HEK293 (cell line): ENCODE data around the gene GNA12.

Experiments
- CTCF ChIA-PET: fragments of 350-600 bp; formaldehyde crosslinking; extraction: SDS; loops from one replicate; lab custom pipeline; 2021; ENCODE audit warnings: antibody characterized with exemption; lab: Yijun Ruan, JAX
- POLR2A ChIA-PET: fragments of 300-600 bp; formaldehyde crosslinking; extraction: SDS; loops from one replicate; lab custom pipeline; 2020; ENCODE audit warnings: antibody characterized with exemption, inconsistent platforms; lab: Yijun Ruan, JAX
- H3K27ac ChIP-seq: fragments of 200-500 bp; sonication (Bioruptor generic); 2 replicates; pipeline ENCODE4 v1.5.1; 2014; ENCODE audit warnings: low read depth, low read length, control low read depth, inconsistent platforms; ENCODE audit errors: extremely low read depth
- H3K36me3 ChIP-seq, 2 experiments: fragments of 200-500 bp in 1 of 2; sonication (Bioruptor generic) in 1 of 2; 1 replicate in 1 of 2; 2 replicates in 1 of 2; pipeline ENCODE4 v1.5.1; 2014 to 2017; ENCODE audit warnings: inconsistent platforms in 2 of 2, low read length in 2 of 2; ENCODE audit not compliant: control insufficient read depth in 2 of 2, insufficient read depth in 1 of 2
- H3K4me1 ChIP-seq: fragments of 200-500 bp; sonication (Bioruptor generic); 2 replicates; pipeline ENCODE4 v1.5.1; 2014; ENCODE audit warnings: mild to moderate bottlenecking, low read length, inconsistent platforms; ENCODE audit not compliant: control insufficient read depth, insufficient read depth
- H3K4me3 ChIP-seq: 2 replicates; pipeline ENCODE4 v1.5.1; 2011; ENCODE audit warnings: low read depth, mild to moderate bottlenecking, control low read depth, low read length, moderate library complexity
- H3K9me3 ChIP-seq: fragments of 200-500 bp; sonication (Bioruptor generic); 2 replicates; pipeline ENCODE4 v1.5.1; 2014; ENCODE audit warnings: low read depth, low read length, inconsistent platforms; ENCODE audit not compliant: control insufficient read depth, insufficient read depth
- GFI1B ChIP-seq: fragments of 450-650 bp; formaldehyde crosslinking; IDR thresholded peaks from 2 replicates; pipeline ENCODE4 v1.5.1; 2016; ENCODE audit warnings: missing biosample characterization, missing genetic modification characterization
- GLIS1 ChIP-seq: fragments of 450-650 bp; formaldehyde crosslinking; IDR thresholded peaks from 2 replicates; pipeline ENCODE4 v1.5.1; 2016; ENCODE audit warnings: missing biosample characterization, missing genetic modification characterization
- OVOL3 ChIP-seq: fragments of 450-650 bp; formaldehyde crosslinking; IDR thresholded peaks from 2 replicates; pipeline ENCODE4 v1.5.1; 2016; ENCODE audit warnings: missing biosample characterization, missing genetic modification characterization
- SP2 ChIP-seq: fragments of 450-650 bp; formaldehyde crosslinking; IDR thresholded peaks from 2 replicates; pipeline ENCODE4 v1.5.1; 2016; ENCODE audit warnings: missing biosample characterization, missing genetic modification characterization
- ZFHX2 ChIP-seq: fragments of 450-650 bp; formaldehyde crosslinking; conservative IDR thresholded peaks from 2 replicates; pipeline ENCODE4 v1.5.1; 2016; ENCODE audit warnings: missing biosample characterization, missing genetic modification characterization
- ZNF10 ChIP-seq: fragments of 450-650 bp; formaldehyde crosslinking; IDR thresholded peaks from 2 replicates; pipeline ENCODE4 v1.5.1; 2017; ENCODE audit warnings: missing biosample characterization, missing genetic modification characterization
- ZNF112 ChIP-seq: fragments of 450-650 bp; formaldehyde crosslinking; IDR thresholded peaks from 2 replicates; pipeline ENCODE4 v1.5.0; 2017; ENCODE audit warnings: missing biosample characterization, missing genetic modification characterization
- ZNF114 ChIP-seq: fragments of 450-650 bp; formaldehyde crosslinking; IDR thresholded peaks from 2 replicates; pipeline ENCODE4 v1.5.0; 2017; ENCODE audit warnings: missing biosample characterization, missing genetic modification characterization
- ZNF221 ChIP-seq: fragments of 450-650 bp; formaldehyde crosslinking; IDR thresholded peaks from 2 replicates; pipeline ENCODE4 v1.5.1; 2017; ENCODE audit warnings: missing biosample characterization, missing genetic modification characterization, borderline replicate concordance
- ZNF239 ChIP-seq: fragments of 450-650 bp; formaldehyde crosslinking; IDR thresholded peaks from 2 replicates; pipeline ENCODE4 v1.5.1; 2016; ENCODE audit warnings: missing biosample characterization, missing genetic modification characterization
- ZNF274 ChIP-seq, 2 experiments: fragments of 200-500 bp in 1 of 2; fragments of 450-650 bp in 1 of 2; sonication (Bioruptor generic) in 1 of 2; formaldehyde crosslinking in 1 of 2; IDR thresholded peaks; 2 replicates each; pipeline versions ENCODE4 v1.5.1 to v1.6.1; 2014 to 2016; ENCODE audit warnings: borderline replicate concordance in 1 of 2, inconsistent platforms in 1 of 2, low read length in 1 of 2, missing biosample characterization in 1 of 2, missing genetic modification characterization in 1 of 2
- ZNF302 ChIP-seq: fragments of 450-650 bp; formaldehyde crosslinking; IDR thresholded peaks from 2 replicates; pipeline ENCODE4 v1.5.1; 2016; ENCODE audit warnings: missing biosample characterization, missing genetic modification characterization, low read depth
- ZNF354C ChIP-seq: fragments of 450-650 bp; formaldehyde crosslinking; IDR thresholded peaks from 2 replicates; pipeline ENCODE4 v1.5.1; 2016; ENCODE audit warnings: missing biosample characterization, missing genetic modification characterization, low read depth, borderline replicate concordance
- ZNF521 ChIP-seq: fragments of 450-650 bp; formaldehyde crosslinking; IDR thresholded peaks from 2 replicates; pipeline ENCODE4 v1.5.1; 2017; ENCODE audit warnings: missing biosample characterization, mild to moderate bottlenecking, missing genetic modification characterization
- ZSCAN16 ChIP-seq: fragments of 450-650 bp; formaldehyde crosslinking; IDR thresholded peaks from 2 replicates; pipeline ENCODE4 v1.5.1; 2016; ENCODE audit warnings: missing biosample characterization, missing genetic modification characterization
- TF ChIP-seq, protein P1 (sequence below): fragments of 450-650 bp; formaldehyde crosslinking; IDR thresholded peaks from 2 replicates; pipeline ENCODE4 v1.5.1; 2017; ENCODE audit warnings: missing biosample characterization, missing genetic modification characterization
- TF ChIP-seq, protein P2 (sequence below): fragments of 450-650 bp; formaldehyde crosslinking; IDR thresholded peaks from 2 replicates; pipeline ENCODE4 v1.5.1; 2017; ENCODE audit warnings: missing biosample characterization, missing genetic modification characterization
- TF ChIP-seq, protein P3 (sequence below): fragments of 450-650 bp; formaldehyde crosslinking; IDR thresholded peaks from 2 replicates; pipeline ENCODE4 v1.5.1; 2017; ENCODE audit warnings: missing biosample characterization, missing genetic modification characterization
- TF ChIP-seq, protein P4 (sequence below): fragments of 450-650 bp; formaldehyde crosslinking; IDR thresholded peaks from 2 replicates; pipeline ENCODE4 v1.5.1; 2016; ENCODE audit warnings: missing biosample characterization, missing genetic modification characterization

GNA12 gene

DNA sequence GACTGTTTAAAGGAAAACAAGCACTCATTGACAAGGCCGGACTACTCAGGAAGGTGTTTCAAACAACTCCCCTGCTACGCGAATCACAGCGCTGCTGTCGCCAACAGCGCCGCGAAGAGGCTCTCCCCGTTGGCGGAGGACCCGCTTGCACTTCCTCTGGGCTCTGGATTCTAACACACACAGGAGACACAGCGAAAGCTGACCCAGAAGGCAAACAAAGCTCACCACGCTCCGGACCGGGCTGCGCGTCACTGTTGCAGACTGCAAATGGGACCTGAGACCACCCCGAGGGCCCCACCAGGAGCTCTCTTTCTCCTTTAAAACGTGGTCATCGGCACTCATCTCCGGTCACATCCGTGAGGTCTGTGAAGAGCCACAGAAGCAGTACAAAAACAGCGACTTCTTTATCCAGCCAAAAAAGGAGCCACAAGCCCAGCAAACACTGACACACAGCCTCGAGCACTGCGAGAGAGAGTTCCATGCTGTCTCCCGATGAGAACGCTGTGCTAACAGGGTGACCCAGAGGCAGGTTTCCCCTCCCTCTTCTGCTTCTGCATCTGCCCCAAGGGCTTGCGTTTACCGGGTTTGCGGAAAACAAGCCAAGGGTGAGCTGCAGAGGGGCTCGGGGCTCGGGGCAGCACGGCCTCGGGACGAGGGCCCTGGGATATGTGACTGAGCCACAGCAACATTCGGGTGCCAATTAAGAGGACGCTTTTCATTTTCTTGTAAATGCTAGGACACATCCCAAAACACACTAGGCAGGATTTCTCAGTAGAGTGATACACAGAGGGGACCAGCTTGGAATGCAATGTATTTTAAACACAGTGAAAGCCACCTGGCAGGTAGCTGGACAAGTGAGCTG is 114.8 kb downstream of the GNA12 start:
- Histone ChIP-seq H3K36me3 (peaks cover 0 to 30% of the 10 kb centered on the region in 2 experiments; a peak in 2 of 3 replicates), H3K27ac (no peak overlapping the region), H3K4me1 (no peaks in the 10 kb centered on the region), H3K9me3 (no peaks in the 10 kb centered on the region), H3K4me3 (no peak overlapping the region)
- ChIA-PET CTCF (interaction anchor here (1.8 to 2.1 kb wide), 2 partner anchors 10 to 19 kb away, joined by 5 to 7 read pairs; no protein-coding TSS in a partner anchor), POLR2A (interaction anchor here (0.5 kb wide), 1 partner anchor 408 kb away, joined by 4 read pairs; no protein-coding TSS in a partner anchor)
- TF ChIP-seq SP2 (no peak), GLIS1 (tag by site-specific recombination) (no peak), ZNF221 (tag by site-specific recombination) (no peak), ZSCAN16 (tag by site-specific recombination) (no peak), ZNF112 (tag by site-specific recombination) (no peak), ZNF521 (tag by site-specific recombination) (no peak), ZNF274 (IDR thresholded peaks at IDR 0.05; ENCODE audit: low read length) (no peak), ZNF274 (tag by site-specific recombination; IDR thresholded peaks at IDR 0.05; ENCODE audit: borderline replicate concordance) (no peak), ZNF302 (tag by site-specific recombination) (no peak), ZNF354C (tag by site-specific recombination) (no peak), ZNF114 (tag by site-specific recombination) (no peak), OVOL3 (tag by site-specific recombination) (no peak), ZNF10 (no peak), ZFHX2 (tag by site-specific recombination) (no peak), ZNF239 (tag by site-specific recombination) (no peak), GFI1B (tag by site-specific recombination) (no peak)
- TF ChIP-seq, protein P1, sequence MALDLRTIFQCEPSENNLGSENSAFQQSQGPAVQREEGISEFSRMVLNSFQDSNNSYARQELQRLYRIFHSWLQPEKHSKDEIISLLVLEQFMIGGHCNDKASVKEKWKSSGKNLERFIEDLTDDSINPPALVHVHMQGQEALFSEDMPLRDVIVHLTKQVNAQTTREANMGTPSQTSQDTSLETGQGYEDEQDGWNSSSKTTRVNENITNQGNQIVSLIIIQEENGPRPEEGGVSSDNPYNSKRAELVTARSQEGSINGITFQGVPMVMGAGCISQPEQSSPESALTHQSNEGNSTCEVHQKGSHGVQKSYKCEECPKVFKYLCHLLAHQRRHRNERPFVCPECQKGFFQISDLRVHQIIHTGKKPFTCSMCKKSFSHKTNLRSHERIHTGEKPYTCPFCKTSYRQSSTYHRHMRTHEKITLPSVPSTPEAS (tag by site-specific recombination) = no peak
- TF ChIP-seq, protein P2, sequence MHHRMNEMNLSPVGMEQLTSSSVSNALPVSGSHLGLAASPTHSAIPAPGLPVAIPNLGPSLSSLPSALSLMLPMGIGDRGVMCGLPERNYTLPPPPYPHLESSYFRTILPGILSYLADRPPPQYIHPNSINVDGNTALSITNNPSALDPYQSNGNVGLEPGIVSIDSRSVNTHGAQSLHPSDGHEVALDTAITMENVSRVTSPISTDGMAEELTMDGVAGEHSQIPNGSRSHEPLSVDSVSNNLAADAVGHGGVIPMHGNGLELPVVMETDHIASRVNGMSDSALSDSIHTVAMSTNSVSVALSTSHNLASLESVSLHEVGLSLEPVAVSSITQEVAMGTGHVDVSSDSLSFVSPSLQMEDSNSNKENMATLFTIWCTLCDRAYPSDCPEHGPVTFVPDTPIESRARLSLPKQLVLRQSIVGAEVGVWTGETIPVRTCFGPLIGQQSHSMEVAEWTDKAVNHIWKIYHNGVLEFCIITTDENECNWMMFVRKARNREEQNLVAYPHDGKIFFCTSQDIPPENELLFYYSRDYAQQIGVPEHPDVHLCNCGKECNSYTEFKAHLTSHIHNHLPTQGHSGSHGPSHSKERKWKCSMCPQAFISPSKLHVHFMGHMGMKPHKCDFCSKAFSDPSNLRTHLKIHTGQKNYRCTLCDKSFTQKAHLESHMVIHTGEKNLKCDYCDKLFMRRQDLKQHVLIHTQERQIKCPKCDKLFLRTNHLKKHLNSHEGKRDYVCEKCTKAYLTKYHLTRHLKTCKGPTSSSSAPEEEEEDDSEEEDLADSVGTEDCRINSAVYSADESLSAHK (tag by site-specific recombination) = no peak
- TF ChIP-seq, protein P3, sequence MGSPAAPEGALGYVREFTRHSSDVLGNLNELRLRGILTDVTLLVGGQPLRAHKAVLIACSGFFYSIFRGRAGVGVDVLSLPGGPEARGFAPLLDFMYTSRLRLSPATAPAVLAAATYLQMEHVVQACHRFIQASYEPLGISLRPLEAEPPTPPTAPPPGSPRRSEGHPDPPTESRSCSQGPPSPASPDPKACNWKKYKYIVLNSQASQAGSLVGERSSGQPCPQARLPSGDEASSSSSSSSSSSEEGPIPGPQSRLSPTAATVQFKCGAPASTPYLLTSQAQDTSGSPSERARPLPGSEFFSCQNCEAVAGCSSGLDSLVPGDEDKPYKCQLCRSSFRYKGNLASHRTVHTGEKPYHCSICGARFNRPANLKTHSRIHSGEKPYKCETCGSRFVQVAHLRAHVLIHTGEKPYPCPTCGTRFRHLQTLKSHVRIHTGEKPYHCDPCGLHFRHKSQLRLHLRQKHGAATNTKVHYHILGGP (tag by site-specific recombination) = no peak
- TF ChIP-seq, protein P4, sequence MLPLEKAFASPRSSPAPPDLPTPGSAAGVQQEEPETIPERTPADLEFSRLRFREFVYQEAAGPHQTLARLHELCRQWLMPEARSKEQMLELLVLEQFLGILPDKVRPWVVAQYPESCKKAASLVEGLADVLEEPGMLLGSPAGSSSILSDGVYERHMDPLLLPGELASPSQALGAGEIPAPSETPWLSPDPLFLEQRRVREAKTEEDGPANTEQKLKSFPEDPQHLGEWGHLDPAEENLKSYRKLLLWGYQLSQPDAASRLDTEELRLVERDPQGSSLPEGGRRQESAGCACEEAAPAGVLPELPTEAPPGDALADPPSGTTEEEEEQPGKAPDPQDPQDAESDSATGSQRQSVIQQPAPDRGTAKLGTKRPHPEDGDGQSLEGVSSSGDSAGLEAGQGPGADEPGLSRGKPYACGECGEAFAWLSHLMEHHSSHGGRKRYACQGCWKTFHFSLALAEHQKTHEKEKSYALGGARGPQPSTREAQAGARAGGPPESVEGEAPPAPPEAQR (tag by site-specific recombination) = no peak
